ENCODE results near the gene MACROH2A1.

MACROH2A1 gene

DNA sequence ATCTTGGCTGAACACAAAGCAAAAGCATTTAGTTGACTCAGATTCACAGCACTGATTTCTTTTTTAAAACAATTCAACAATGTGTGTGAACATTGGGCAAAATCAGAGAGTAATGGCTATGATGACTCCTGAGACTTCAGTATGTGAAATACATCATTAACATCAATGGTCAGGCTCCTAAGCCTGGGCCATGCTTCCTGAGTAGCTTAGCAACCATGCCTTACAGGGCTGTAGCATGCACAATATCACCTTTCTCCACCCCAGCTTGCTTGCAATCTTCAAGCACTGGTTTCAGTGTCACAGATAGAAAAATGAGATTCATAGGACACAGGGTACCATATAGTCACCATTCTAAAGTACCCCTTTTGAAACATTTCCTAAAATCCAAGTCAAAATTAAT, 41.3 kb downstream of the MACROH2A1 start:
- in situ Hi-C loops (cut with MboI; ENCODE audit: low sequenced_read_pairs) = no loop called here
- Histone ChIP-seq H3K4me3 (no peak overlapping the region), H3K4me1 (no peaks in the 10 kb centered on the region), H3K36me3 (replicated peaks) (peaks cover 55% of the 10 kb centered on the region), H3K9me3 (no peaks in the 10 kb centered on the region), H3K27me3 (ENCODE audit: low read depth) (no peaks in the 10 kb centered on the region)
- no peak for DNase-seq (ENCODE audit: low spot score in 2 of 2)

DNA sequence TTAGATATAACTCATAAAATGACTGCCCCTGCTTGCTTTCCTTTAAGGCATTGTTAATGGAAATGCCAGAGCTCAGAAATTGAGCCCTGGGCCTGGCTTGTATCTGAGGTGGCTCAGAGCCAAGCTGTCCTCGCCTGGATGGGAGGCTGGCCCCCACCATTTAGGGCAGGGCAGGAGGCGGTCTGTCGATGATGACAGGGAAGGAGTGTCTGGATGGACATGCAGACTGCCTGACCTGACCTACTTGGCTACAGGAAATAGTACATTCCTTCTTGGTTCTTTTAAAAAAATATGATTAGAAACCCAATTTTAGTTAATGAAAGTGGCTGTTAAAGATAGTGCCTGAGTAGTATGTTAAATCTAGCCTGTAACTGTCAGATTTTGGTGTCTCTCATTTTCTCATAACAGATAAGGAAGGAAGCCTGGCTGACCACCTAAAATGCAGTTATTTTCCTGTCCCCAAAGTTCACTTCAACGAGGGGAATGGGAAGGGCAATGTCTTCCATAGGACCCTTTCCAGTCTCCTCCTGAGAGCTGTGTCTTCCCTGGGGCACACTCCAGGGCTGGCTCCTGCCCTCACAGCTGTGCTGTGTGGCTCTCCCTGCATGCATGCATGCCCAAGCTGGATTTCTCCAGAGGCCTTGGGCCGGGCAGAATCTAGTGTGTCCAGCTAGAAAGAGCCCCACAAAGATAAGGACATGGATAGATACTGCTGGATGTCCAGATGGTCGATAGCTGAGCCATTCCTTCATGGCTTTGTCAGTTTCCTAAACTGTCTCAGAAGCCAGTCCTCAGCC, 42.3 kb downstream of the MACROH2A1 start:
- no peaks in the 10 kb centered on the region for H3K9me3 ChIP-seq
- H3K4me1 ChIP-seq = no peaks in the 10 kb centered on the region
- peaks cover 55% of the 10 kb centered on the region for H3K36me3 ChIP-seq (replicated peaks)
- H3K4me3 ChIP-seq = no peak overlapping the region
- no peak for DNase-seq (ENCODE audit: low spot score in 2 of 2)
- no peaks in the 10 kb centered on the region for H3K27me3 ChIP-seq (ENCODE audit: low read depth)
- in situ Hi-C loops (cut with MboI; ENCODE audit: low sequenced_read_pairs) = no loop called here

GRCh38 chr5:135355169-135355568, 43.9 kb downstream of the MACROH2A1 start:
- Histone ChIP-seq H3K4me3 (no peak overlapping the region), H3K36me3 (replicated peaks) (peaks cover 50% of the 10 kb centered on the region), H3K27me3 (ENCODE audit: low read depth) (no peaks in the 10 kb centered on the region), H3K4me1 (no peaks in the 10 kb centered on the region), H3K9me3 (no peaks in the 10 kb centered on the region)
- in situ Hi-C loops (cut with MboI; ENCODE audit: low sequenced_read_pairs) = no loop called here
- DNase-seq (ENCODE audit: low spot score in 2 of 2) = no peak

DNA sequence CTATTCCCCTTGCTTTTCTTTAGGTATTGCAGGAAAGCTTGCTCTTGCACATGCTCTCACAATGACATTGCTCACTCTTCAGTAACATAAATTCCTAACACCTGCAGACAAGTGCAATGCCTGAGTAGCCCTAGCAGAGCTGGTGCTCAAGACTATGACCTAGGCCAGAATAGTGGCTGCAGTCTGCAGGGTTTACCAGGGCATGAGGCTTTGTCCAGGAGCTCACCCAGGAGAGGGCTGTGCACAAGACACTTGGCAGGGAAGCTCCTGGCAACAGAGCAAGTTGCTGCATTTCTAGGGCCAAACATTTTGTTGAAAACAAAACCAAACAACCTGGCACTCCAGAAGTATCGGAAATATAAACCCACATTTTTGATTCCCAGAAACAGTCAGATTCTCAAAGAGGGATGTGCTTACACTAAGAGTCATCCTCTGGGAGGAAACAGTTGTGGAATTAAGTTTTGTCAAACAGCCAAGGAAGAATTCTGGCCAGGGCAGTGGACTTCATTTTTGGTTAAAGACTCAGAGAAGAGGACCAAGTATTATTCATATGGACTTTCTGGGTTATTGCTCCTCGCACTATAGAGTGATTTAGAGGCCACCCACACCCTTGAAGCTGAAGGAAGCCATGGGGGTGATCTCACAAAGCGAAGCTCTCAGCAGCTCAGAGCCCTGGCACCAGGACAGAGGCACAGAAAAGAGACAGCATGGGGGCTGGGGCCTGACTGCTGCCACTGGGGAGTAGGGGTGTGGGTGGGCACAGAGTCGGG, 44.9 kb downstream of the MACROH2A1 start:
- no peaks in the 10 kb centered on the region for H3K27me3 ChIP-seq (ENCODE audit: low read depth)
- H3K4me3 ChIP-seq = no peak overlapping the region
- no peak for DNase-seq (ENCODE audit: low spot score in 2 of 2)
- in situ Hi-C loops (cut with MboI; ENCODE audit: low sequenced_read_pairs) = no loop called here
- H3K36me3 ChIP-seq (replicated peaks) = peaks cover 44% of the 10 kb centered on the region
- no peaks in the 10 kb centered on the region for H3K9me3 ChIP-seq
- H3K4me1 ChIP-seq = no peaks in the 10 kb centered on the region

DNA sequence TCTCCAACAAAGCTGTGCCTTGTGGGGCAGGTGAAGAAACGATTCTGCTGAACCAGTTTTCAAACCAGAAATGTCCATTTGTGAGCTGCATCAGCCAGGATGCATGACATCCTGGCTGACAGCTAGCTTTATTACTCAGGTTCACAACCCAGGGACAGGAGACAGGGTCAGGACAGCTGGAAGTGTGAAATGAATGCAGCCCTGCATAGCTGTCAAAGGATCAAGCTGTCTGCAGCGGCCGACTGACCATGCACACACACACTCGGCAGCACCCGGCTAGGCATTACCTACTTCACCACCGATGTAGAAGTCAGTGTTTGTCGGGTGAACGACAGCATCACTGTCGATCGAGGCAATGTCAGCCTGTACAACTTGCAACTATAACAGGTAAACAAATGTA, 48.5 kb downstream of the MACROH2A1 start:
- Histone ChIP-seq H3K27me3 (ENCODE audit: low read depth) (no peaks in the 10 kb centered on the region), H3K4me1 (no peaks in the 10 kb centered on the region), H3K36me3 (replicated peaks) (peaks cover 31% of the 10 kb centered on the region), H3K4me3 (no peak overlapping the region), H3K9me3 (no peaks in the 10 kb centered on the region)
- no peak for DNase-seq (ENCODE audit: low spot score in 2 of 2)
- in situ Hi-C loops (cut with MboI; ENCODE audit: low sequenced_read_pairs) = no loop called here

GRCh38 chr5:135349886-135350285, 49.1 kb downstream of the MACROH2A1 start:
- in situ Hi-C loops (cut with MboI; ENCODE audit: low sequenced_read_pairs) = no loop called here
- H3K36me3 ChIP-seq (replicated peaks) = peaks cover 35% of the 10 kb centered on the region
- H3K4me1 ChIP-seq = no peaks in the 10 kb centered on the region
- H3K4me3 ChIP-seq = no peak overlapping the region
- no peak for DNase-seq (ENCODE audit: low spot score in 2 of 2)
- no peaks in the 10 kb centered on the region for H3K27me3 ChIP-seq (ENCODE audit: low read depth)
- H3K9me3 ChIP-seq = no peaks in the 10 kb centered on the region

DNA sequence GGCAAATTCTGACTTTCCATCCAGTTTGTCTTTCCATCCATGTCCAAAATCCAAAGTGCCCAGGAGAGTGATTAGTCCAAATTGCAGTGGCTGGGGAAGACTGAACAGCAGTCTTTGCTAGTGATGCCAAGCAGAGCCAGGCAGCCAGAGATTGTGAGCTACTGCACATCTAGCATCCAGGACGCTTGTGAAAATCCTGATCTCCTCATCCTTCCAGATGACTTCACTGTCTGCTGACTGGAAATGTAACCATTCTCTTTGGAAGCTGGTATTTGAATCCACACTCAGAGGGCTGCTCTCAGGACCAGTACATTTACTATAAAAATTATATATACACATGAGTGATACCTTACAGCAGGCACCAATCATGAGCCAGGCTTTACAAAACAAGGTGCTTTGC, 49.6 kb downstream of the MACROH2A1 start:
- in situ Hi-C loops (cut with MboI; ENCODE audit: low sequenced_read_pairs) = no loop called here
- Histone ChIP-seq H3K4me1 (no peaks in the 10 kb centered on the region), H3K27me3 (ENCODE audit: low read depth) (no peaks in the 10 kb centered on the region), H3K36me3 (replicated peaks) (peaks cover 40% of the 10 kb centered on the region), H3K4me3 (no peak overlapping the region), H3K9me3 (no peaks in the 10 kb centered on the region)
- no peak for DNase-seq (ENCODE audit: low spot score in 2 of 2)

DNA sequence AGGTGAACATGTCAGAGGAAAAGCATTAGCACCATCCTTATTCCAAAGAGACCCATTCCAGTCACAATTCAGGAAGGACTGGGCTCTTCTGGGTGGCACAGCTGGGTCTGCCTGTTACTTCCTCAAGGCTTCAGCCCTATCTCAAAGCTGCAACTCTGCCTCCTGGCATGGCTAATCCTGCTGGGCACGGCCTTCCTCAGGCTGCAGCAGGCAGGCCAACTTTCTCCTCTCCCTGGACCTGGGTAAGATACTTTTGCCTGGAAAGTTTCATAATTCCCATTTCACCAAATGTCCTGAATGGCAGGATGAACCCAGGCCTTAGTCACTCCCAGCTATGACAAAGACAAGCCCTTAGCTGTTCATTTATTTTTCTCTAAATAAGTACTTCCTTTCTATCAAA, 50.1 kb downstream of the MACROH2A1 start:
- Histone ChIP-seq H3K36me3 (replicated peaks) (peaks cover 44% of the 10 kb centered on the region), H3K4me3 (no peak overlapping the region), H3K4me1 (no peaks in the 10 kb centered on the region), H3K9me3 (no peaks in the 10 kb centered on the region), H3K27me3 (ENCODE audit: low read depth) (no peaks in the 10 kb centered on the region)
- in situ Hi-C loops (cut with MboI; ENCODE audit: low sequenced_read_pairs) = no loop called here
- DNase-seq (ENCODE audit: low spot score in 2 of 2) = no peak

DNA sequence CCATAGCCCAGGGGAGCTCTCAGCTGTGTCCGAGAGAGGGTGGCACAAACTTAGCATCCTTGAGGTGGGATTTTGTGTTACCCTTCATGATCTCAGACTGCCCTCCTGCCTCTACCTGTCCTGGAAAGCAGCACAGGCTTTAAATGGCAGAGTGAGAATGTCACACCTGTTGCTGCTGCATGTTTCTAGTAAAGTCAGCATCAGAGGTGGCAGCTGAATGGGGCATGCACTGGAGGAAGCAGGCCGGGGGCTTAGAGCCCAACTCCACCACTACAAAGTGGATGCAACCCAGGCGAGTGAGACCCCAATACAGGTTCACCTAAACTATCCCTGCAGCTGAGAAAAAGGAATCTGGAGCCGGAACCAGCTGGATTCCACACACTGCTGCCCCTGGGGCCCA, 51.6 kb downstream of the MACROH2A1 start:
- Histone ChIP-seq H3K27me3 (ENCODE audit: low read depth) (no peaks in the 10 kb centered on the region), H3K4me1 (no peaks in the 10 kb centered on the region), H3K4me3 (no peak overlapping the region), H3K9me3 (no peaks in the 10 kb centered on the region), H3K36me3 (replicated peaks) (peaks cover 54% of the 10 kb centered on the region)
- no peak for DNase-seq (ENCODE audit: low spot score in 2 of 2)
- in situ Hi-C loops (cut with MboI; ENCODE audit: low sequenced_read_pairs) = no loop called here

DNA sequence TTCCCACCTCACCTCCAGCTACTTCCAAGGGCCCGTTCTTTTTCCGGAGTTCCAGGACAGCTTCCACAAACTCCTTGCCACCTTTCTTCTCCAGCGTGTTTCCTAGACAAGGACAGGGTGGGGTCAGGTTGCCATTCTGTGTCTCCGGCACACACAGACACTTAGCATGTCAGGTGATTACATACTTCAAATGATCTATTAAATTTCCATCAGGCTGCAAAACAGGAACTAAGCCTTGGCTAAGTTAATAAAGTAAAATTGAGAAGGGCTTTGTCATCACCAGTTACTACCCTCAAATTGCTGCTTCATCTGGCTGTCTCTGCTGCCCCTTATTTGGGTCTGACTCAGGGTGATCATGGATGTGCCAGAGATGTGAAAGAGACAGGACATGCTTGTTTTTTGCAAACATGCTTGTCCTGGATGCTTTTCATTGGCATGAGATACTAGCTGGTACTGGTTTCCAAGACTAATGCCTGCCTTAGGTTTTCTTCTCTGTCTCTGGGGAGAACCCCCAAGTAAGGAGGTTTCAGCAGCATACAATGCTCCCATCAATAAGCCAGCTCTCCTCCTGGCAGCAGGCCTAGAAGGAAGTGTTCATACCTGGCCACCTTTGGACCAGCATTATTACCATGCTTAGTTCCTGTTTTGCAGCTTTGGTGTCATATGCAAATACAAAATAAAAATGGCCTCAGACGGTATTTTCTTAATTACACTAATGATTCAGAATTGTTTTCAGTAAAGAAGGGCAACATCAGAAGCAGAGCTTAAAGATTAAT, 52.9 kb downstream of the MACROH2A1 start:
- no peaks in the 10 kb centered on the region for H3K27me3 ChIP-seq (ENCODE audit: low read depth)
- no peaks in the 10 kb centered on the region for H3K4me1 ChIP-seq
- H3K36me3 ChIP-seq (replicated peaks) = peaks cover 61% of the 10 kb centered on the region
- in situ Hi-C loops (cut with MboI; ENCODE audit: low sequenced_read_pairs) = no loop called here
- DNase-seq (ENCODE audit: low spot score in 2 of 2) = no peak
- no peak overlapping the region for H3K4me3 ChIP-seq
- no peaks in the 10 kb centered on the region for H3K9me3 ChIP-seq

DNA sequence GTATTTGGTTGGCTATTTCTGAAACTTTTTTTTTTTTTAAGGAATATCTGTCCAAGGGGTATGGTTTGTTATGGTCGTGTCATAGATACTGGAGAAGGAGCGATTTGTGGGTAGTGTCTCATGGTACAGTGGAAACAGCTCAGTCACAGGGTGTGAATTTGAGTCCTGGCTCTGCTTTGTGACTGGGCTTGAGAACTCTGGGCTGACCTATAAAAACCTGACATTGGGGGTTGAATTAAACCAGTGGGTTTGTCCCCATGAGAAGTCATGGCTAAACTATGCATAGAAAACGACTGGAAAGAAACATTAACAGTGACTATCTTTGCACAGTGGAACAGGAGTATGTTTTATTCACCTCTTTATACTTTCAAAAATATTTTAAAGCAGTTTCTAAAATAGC, 54.7 kb downstream of the MACROH2A1 start:
- peaks cover 69% of the 10 kb centered on the region for H3K36me3 ChIP-seq (replicated peaks)
- no peaks in the 10 kb centered on the region for H3K27me3 ChIP-seq (ENCODE audit: low read depth)
- no peaks in the 10 kb centered on the region for H3K9me3 ChIP-seq
- DNase-seq (ENCODE audit: low spot score in 2 of 2) = no peak
- H3K4me1 ChIP-seq = no peaks in the 10 kb centered on the region
- H3K4me3 ChIP-seq = no peak overlapping the region
- in situ Hi-C loops (cut with MboI; ENCODE audit: low sequenced_read_pairs) = no loop called here

DNA sequence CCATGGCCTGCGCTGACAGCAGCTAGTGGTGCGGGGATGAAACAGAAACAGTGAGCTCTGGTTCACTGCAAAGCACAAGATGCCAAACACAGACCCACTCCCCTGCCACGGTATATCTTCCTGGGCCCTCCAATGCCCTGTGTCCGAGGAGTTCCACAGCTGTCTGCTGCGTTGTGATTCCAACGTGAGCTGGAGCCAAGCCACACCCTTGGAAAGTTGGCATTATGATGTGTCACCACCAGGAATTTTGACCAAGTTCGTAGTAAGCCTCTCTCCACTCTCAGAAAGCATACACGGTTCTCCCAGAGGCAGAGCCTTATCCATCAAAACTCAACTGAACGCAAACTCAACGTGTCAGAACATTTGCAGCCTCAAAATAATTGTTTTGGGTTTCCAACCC, 55.6 kb downstream of the MACROH2A1 start:
- Histone ChIP-seq H3K36me3 (replicated peaks) (peaks cover 76% of the 10 kb centered on the region), H3K27me3 (ENCODE audit: low read depth) (no peaks in the 10 kb centered on the region), H3K9me3 (no peaks in the 10 kb centered on the region), H3K4me1 (no peaks in the 10 kb centered on the region), H3K4me3 (no peak overlapping the region)
- in situ Hi-C loops (cut with MboI; ENCODE audit: low sequenced_read_pairs) = no loop called here
- DNase-seq (ENCODE audit: low spot score in 2 of 2) = no peak

GRCh38 chr5:135342551-135342875, 56.5 kb downstream of the MACROH2A1 start:
- in situ Hi-C loops (cut with MboI; ENCODE audit: low sequenced_read_pairs) = no loop called here
- H3K4me3 ChIP-seq = no peak overlapping the region
- H3K27me3 ChIP-seq (ENCODE audit: low read depth) = no peaks in the 10 kb centered on the region
- no peaks in the 10 kb centered on the region for H3K9me3 ChIP-seq
- H3K4me1 ChIP-seq = no peaks in the 10 kb centered on the region
- H3K36me3 ChIP-seq (replicated peaks) = peaks cover 85% of the 10 kb centered on the region
- no peak for DNase-seq (ENCODE audit: low spot score in 2 of 2)
